IPS DF 19.7 (cell line): ENCODE results near the gene EYA4.
"Not testable (repeated sequence)": the region's sequence is repeated elsewhere in the genome, so short reads cannot be mapped to it uniquely, and the experiment has no call there.

Experiments used
- DNase-seq: peaks from one replicate; pipeline ENCODE4 v3.0.0-alpha.2; 2013; ENCODE audit warnings: low read depth, low spot score

The EYA4 gene

GRCh38 chr6:133523816-133524215 is 282.7 kb downstream of the EYA4 start:
- no peak for DNase-seq

- DNase-seq = no peak
Measured at GRCh38 chr6:133526436-133526835, 285.3 kb downstream of the EYA4 start.

GRCh38 chr6:133528566-133528965 is 287.4 kb downstream of the EYA4 start:
- no peak for DNase-seq

- no peak for DNase-seq
Measured at GRCh38 chr6:133532908-133533307, 291.8 kb downstream of the EYA4 start.

GRCh38 chr6:133539502-133540259 is 298.5 kb downstream of the EYA4 start:
- no peak for DNase-seq

- no peak for DNase-seq
Measured at GRCh38 chr6:133540361-133540760, 299.2 kb downstream of the EYA4 start.

GRCh38 chr6:133541040-133541439 is 299.9 kb downstream of the EYA4 start:
- DNase-seq = no peak

- no peak for DNase-seq
Measured at GRCh38 chr6:133542056-133542821, 301.1 kb downstream of the EYA4 start.

- no peak for DNase-seq
Measured at GRCh38 chr6:133544419-133544818, 303.3 kb downstream of the EYA4 start.

GRCh38 chr6:133546098-133546497 is 304.9 kb downstream of the EYA4 start:
- no peak for DNase-seq

- no peak for DNase-seq
Measured at GRCh38 chr6:133547136-133547535, 306.0 kb downstream of the EYA4 start.

- DNase-seq = no peak
Measured at GRCh38 chr6:133548423-133549159, 307.4 kb downstream of the EYA4 start.

- DNase-seq = no peak
Measured at GRCh38 chr6:133549371-133549801, 308.2 kb downstream of the EYA4 start.

- DNase-seq = no peak
Measured at GRCh38 chr6:133550026-133550425, 308.9 kb downstream of the EYA4 start.

- no peak for DNase-seq
Measured at GRCh38 chr6:133551436-133551835, 310.3 kb downstream of the EYA4 start.

- DNase-seq = no peak
Measured at GRCh38 chr6:133551847-133552341, 310.7 kb downstream of the EYA4 start.

GRCh38 chr6:133553652-133554051 is 312.5 kb downstream of the EYA4 start:
- no peak for DNase-seq

- not testable (repeated sequence) for DNase-seq
Measured at GRCh38 chr6:133554121-133554520, 313.0 kb downstream of the EYA4 start.

GRCh38 chr6:133555685-133556084 is 314.5 kb downstream of the EYA4 start:
- no peak for DNase-seq

GRCh38 chr6:133559926-133560325 is 318.8 kb downstream of the EYA4 start:
- DNase-seq = no peak

- no peak for DNase-seq
Measured at GRCh38 chr6:133567636-133568035, 326.5 kb downstream of the EYA4 start.
